H9 (cell line): Measurements from ENCODE around the gene CERS6. TPM values are rescaled to one million over a fixed set of nuclear protein-coding genes. Genes with fewer than 3 reads are reported as not detected.

Experiments
- DNase-seq: peaks from one replicate; pipeline ENCODE4 v3.0.0-alpha.2; 2017
- H2AFZ ChIP-seq: one replicate; pipeline ENCODE4 v1.6.1; 2013; ENCODE audit warnings: mild to moderate bottlenecking, low read length, control low read depth, moderate library complexity
- H2AK5ac ChIP-seq: 2 replicates; pipeline ENCODE4 v1.6.1; 2013; ENCODE audit warnings: low read length, control low read depth, mixed read lengths; ENCODE audit not compliant: insufficient read length
- H2BK120ac ChIP-seq: one replicate; pipeline ENCODE4 v1.6.1; 2013; ENCODE audit warnings: low read depth, mild to moderate bottlenecking, low read length, control low read depth, inconsistent platforms; ENCODE audit not compliant: poor library complexity, severe bottlenecking
- H2BK12ac ChIP-seq: 2 replicates; pipeline ENCODE4 v1.6.1; 2013; ENCODE audit warnings: low read length, control low read depth, mixed read lengths, low read depth; ENCODE audit not compliant: insufficient read length
- H2BK15ac ChIP-seq: 2 replicates; pipeline ENCODE4 v1.6.1; 2013; ENCODE audit warnings: low read depth, low read length, control low read depth
- H2BK20ac ChIP-seq: one replicate; pipeline ENCODE4 v1.6.1; 2013; ENCODE audit warnings: low read depth, mild to moderate bottlenecking, low read length, control low read depth, inconsistent platforms; ENCODE audit not compliant: poor library complexity, severe bottlenecking
- H2BK5ac ChIP-seq: 2 replicates; pipeline ENCODE4 v1.6.1; 2013; ENCODE audit warnings: low read length, control low read depth, mixed read lengths; ENCODE audit not compliant: insufficient read length
- H3K14ac ChIP-seq: 2 replicates; pipeline ENCODE4 v1.6.1; 2013; ENCODE audit warnings: low read length, control low read depth; ENCODE audit not compliant: insufficient read depth
- H3K18ac ChIP-seq: 2 replicates; pipeline ENCODE4 v1.6.1; 2013; ENCODE audit warnings: low read depth, mild to moderate bottlenecking, mixed read lengths, low read length, control low read depth; ENCODE audit not compliant: insufficient read length
- H3K23ac ChIP-seq: 2 replicates; pipeline ENCODE4 v1.6.1; 2013; ENCODE audit warnings: low read length, control low read depth, mixed read lengths, low read depth; ENCODE audit not compliant: insufficient read length
- H3K23me2 ChIP-seq: 2 replicates; pipeline ENCODE4 v1.6.1; 2013; ENCODE audit warnings: low read depth, mild to moderate bottlenecking, mixed read lengths, low read length, control low read depth; ENCODE audit not compliant: insufficient read length, poor library complexity, severe bottlenecking
- H3K27ac ChIP-seq: 2 replicates; pipeline ENCODE4 v1.5.1; 2013; ENCODE audit warnings: low read length, control low read depth, mixed read lengths, low read depth; ENCODE audit not compliant: insufficient read length
- H3K27me3 ChIP-seq: 2 replicates; pipeline ENCODE4 v1.6.1; 2013; ENCODE audit warnings: low read length, control low read depth, inconsistent platforms; ENCODE audit not compliant: insufficient read depth
- H3K4ac ChIP-seq: 2 replicates; pipeline ENCODE4 v1.6.1; 2013; ENCODE audit warnings: low read depth, mild to moderate bottlenecking, control low read depth, inconsistent platforms, low read length, moderate library complexity
- H3K4me1 ChIP-seq: 2 replicates; pipeline ENCODE4 v1.6.1; 2013; ENCODE audit warnings: low read length, control low read depth, inconsistent platforms; ENCODE audit not compliant: insufficient read depth
- H3K4me2 ChIP-seq: 2 replicates; pipeline ENCODE4 v1.6.1; 2013; ENCODE audit warnings: low read length, control low read depth, mixed read lengths; ENCODE audit not compliant: insufficient read length, insufficient read depth
- H3K56ac ChIP-seq: 2 replicates; pipeline ENCODE4 v1.6.1; 2013; ENCODE audit warnings: low read depth, mild to moderate bottlenecking, mixed read lengths, low read length, control low read depth; ENCODE audit not compliant: insufficient read length
- H3K79me1 ChIP-seq: 2 replicates; pipeline ENCODE4 v1.6.1; 2013; ENCODE audit warnings: low read depth, mild to moderate bottlenecking, moderate library complexity, low read length, control low read depth, inconsistent platforms; ENCODE audit not compliant: insufficient read depth, poor library complexity, severe bottlenecking
- H3K79me2 ChIP-seq: 2 replicates; pipeline ENCODE4 v1.6.1; 2013; ENCODE audit warnings: low read length, control low read depth, inconsistent platforms; ENCODE audit not compliant: insufficient read depth
- H3K9ac ChIP-seq: 2 replicates; pipeline ENCODE4 v1.6.1; 2013; ENCODE audit warnings: low read length, control low read depth, mixed read lengths; ENCODE audit not compliant: insufficient read length; ENCODE audit errors: extremely low read depth
- H3K9me3 ChIP-seq: one replicate; pipeline ENCODE4 v1.6.1; 2013; ENCODE audit warnings: low read depth, low read length, inconsistent platforms; ENCODE audit not compliant: control insufficient read depth
- H3T11ph ChIP-seq: one replicate; pipeline ENCODE4 v1.6.1; 2013; ENCODE audit warnings: mild to moderate bottlenecking, low read length, control low read depth, inconsistent platforms
- H4K20me1 ChIP-seq: one replicate; pipeline ENCODE4 v1.6.1; 2013; ENCODE audit not compliant: control insufficient read depth, insufficient read length, insufficient read depth
- H4K5ac ChIP-seq: 2 replicates; pipeline ENCODE4 v1.6.1; 2013; ENCODE audit warnings: low read depth, mild to moderate bottlenecking, mixed read lengths, low read length, control low read depth; ENCODE audit not compliant: insufficient read length
- H4K8ac ChIP-seq: replicated peaks from 2 replicates; pipeline ENCODE4 v1.6.1; 2013; ENCODE audit warnings: low read length, control low read depth, mixed read lengths, low read depth; ENCODE audit not compliant: insufficient read length
- H4K91ac ChIP-seq: 2 replicates; pipeline ENCODE4 v1.6.1; 2013; ENCODE audit warnings: low read depth, mild to moderate bottlenecking, moderate library complexity, mixed read lengths, low read length, control low read depth; ENCODE audit not compliant: insufficient read length
- H3K27ac Mint-ChIP-seq, 3 experiments: 2 replicates in 2 of 3; 3 replicates in 1 of 3; pipeline ENCODE4 v1.8.0; 2020 to 2021; ENCODE audit warnings: mixed read lengths in 3 of 3, mild to moderate bottlenecking in 1 of 3, moderate library complexity in 1 of 3
- H3K27me3 Mint-ChIP-seq: 2 replicates; pipeline ENCODE4 v1.8.0; 2021; ENCODE audit warnings: low read depth, mild to moderate bottlenecking, moderate library complexity, mixed read lengths
- H3K36me3 Mint-ChIP-seq, 3 experiments: 2 replicates in 2 of 3; 3 replicates in 1 of 3; pipeline ENCODE4 v1.8.0; 2020 to 2021; ENCODE audit warnings: low read depth in 3 of 3, mixed read lengths in 3 of 3; ENCODE audit not compliant: insufficient read depth in 1 of 3
- H3K4me1 Mint-ChIP-seq, 2 experiments: 2 replicates each; pipeline ENCODE4 v1.8.0; 2020; ENCODE audit warnings: mixed read lengths in 2 of 2
- H3K4me3 Mint-ChIP-seq, 2 experiments: 2 replicates in 1 of 2; 3 replicates in 1 of 2; pipeline ENCODE4 v1.8.0; 2020 to 2021; ENCODE audit warnings: mild to moderate bottlenecking in 2 of 2, mixed read lengths in 2 of 2, moderate library complexity in 1 of 2
- H3K9me3 Mint-ChIP-seq, 2 experiments: 2 replicates in 1 of 2; 3 replicates in 1 of 2; pipeline ENCODE4 v1.8.0; 2020; ENCODE audit warnings: mild to moderate bottlenecking in 2 of 2, mixed read lengths in 2 of 2, moderate library complexity in 1 of 2
- CTCF ChIP-seq: fragments of 200-600 bp; sonication (generic); conservative IDR thresholded peaks from 3 replicates; pipeline ENCODE4 v1.8.0; 2021; ENCODE audit warnings: antibody characterized with exemption, mild to moderate bottlenecking
- WGBS: extraction: QIAGEN DNeasy Blood & Tissue Kit; methylation state at CpG from one replicate; pipeline ENCODE4 v1.1.7; 2013; ENCODE audit warnings: missing lambda C conversion rate, low lambda C conversion rate, mixed read lengths; ENCODE audit not compliant: insufficient read length; ENCODE audit errors: extremely low coverage; 5-methylcytosine and 5-hydroxymethylcytosine counted together
- total RNA-seq: library from RNA; stranded (reverse); gene quantifications from 2 replicates; pipeline ENCODE4 v1.2.1, GENCODE V29; 2021

CERS6 gene
- total RNA-seq, 1 experiment from 2014 or later, result 17.7 TPM

GRCh38 chr2:168654705-168655104 lies 198.6 kb downstream of the CERS6 start:
- no peak overlapping the region for H3K23ac ChIP-seq
- Mint-ChIP-seq H3K4me1 (peaks cover 6 to 13% of the 10 kb centered on the region in 2 experiments), H3K9me3 (no peaks in the 10 kb centered on the region; a peak in 1 of 5 replicates), H3K36me3 (no peaks in the 10 kb centered on the region; a peak in 1 of 7 replicates), H3K27ac (no peak overlapping the region), H3K4me3 (no peak overlapping the region), H3K27me3 (no peaks in the 10 kb centered on the region)
- H3K4me1 ChIP-seq, result no peaks in the 10 kb centered on the region; the same call in 1 of the 2 replicates
- no peaks in the 10 kb centered on the region for H3K27me3 ChIP-seq
- no CpG with 5 or more reads among the region's 1 CpG for WGBS
- no peaks in the 10 kb centered on the region for H3K23me2 ChIP-seq
- no peak overlapping the region for H2AFZ ChIP-seq
- no peak overlapping the region for H4K5ac ChIP-seq
- no peak overlapping the region for H3K56ac ChIP-seq
- no peak overlapping the region for H4K8ac ChIP-seq
- H3K14ac ChIP-seq, result no peak overlapping the region
- H3K79me1 ChIP-seq, result no peaks in the 10 kb centered on the region
- H2BK20ac ChIP-seq, result no peak overlapping the region
- no peaks in the 10 kb centered on the region for H3K9me3 ChIP-seq
- no peak overlapping the region for H3K18ac ChIP-seq
- H2BK15ac ChIP-seq, result no peak overlapping the region
- no peak overlapping the region for H2BK5ac ChIP-seq
- H2BK120ac ChIP-seq, result no peak overlapping the region
- H3T11ph ChIP-seq, result no peak overlapping the region
- H3K4ac ChIP-seq, result no peak overlapping the region
- no peak overlapping the region for H4K91ac ChIP-seq
- no peak for TF ChIP-seq CTCF
- H3K79me2 ChIP-seq, result no peaks in the 10 kb centered on the region; the same call in 1 of the 2 replicates
- no peak overlapping the region for H2AK5ac ChIP-seq
- no peak overlapping the region for H3K4me2 ChIP-seq
- DNase-seq, result no peak
- no peaks in the 10 kb centered on the region for H4K20me1 ChIP-seq
- no peak overlapping the region for H3K9ac ChIP-seq
- H3K27ac ChIP-seq, result no peak overlapping the region
- no peak overlapping the region for H2BK12ac ChIP-seq
